ENCODE measurements around the gene SRP72. TPM values are rescaled to one million over a fixed set of nuclear protein-coding genes. Genes with fewer than 3 reads are reported as not detected.

The SRP72 gene
- total RNA-seq, 1 experiment from 2014 or later, result 92.4 TPM

DNA sequence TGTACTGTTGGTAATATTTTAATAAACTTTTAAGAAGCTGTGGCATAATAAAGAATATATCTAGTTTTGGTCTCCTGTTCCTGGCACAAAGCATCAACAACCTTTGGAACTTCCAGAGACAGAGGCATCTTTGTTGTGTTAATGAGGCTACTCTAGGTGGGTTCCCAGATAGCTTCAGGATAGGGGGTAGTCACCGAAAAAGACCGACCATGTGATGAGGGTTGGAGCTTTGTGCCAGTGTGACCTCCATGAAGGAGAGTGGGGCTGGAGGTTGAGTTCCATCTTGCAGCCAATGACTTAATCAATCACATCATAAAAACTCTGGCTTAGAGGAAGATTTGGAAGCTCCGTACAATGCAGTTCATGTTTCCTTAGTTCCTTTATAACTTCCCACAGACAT, 41.9 kb upstream of the SRP72 start:
- ChIA-PET POLR2A (ENCODE audit: unreplicated experiment) (interaction anchor here (0.6 kb wide), 2 partner anchors 10 to 17 kb away, joined by 4 to 21 read pairs; partner anchors contain the start of gene PPAT), CTCF (no interaction called here)

GRCh38 chr4:56426273-56426672, 41.1 kb upstream of the SRP72 start:
- peaks cover 8% of the 10 kb centered on the region for H4K20me1 ChIP-seq (ENCODE audit: insufficient read depth)
- BruUV-seq (replicated peaks), result no TSS peak
- peaks cover 99% of the 10 kb centered on the region for H3K79me2 ChIP-seq (ENCODE audit: low read depth)
- H3K9me3 ChIP-seq (ENCODE audit: insufficient read depth, low read depth), result no peaks in the 10 kb centered on the region
- ChIA-PET CTCF (no interaction called here), POLR2A (ENCODE audit: unreplicated experiment) (no interaction called here)
- intact Hi-C loops (cut with micrococcal nuclease; ENCODE audit: unreplicated experiment), result loop anchor here (10.0 kb wide), 1 partner anchor 119 kb away; no protein-coding TSS in a partner anchor
- H3K27ac ChIP-seq, result no peak overlapping the region
- 0 out of 2 replicates have a peak, but pooled peaks cover 5% of the 10 kb centered on the region for H3F3A ChIP-seq (ENCODE audit: insufficient read depth, low read depth)
- H3K4me2 ChIP-seq, result no peak overlapping the region
- no peaks in the 10 kb centered on the region for H3K27me3 ChIP-seq (ENCODE audit: insufficient read depth, low read depth)
- TF ChIP-seq, protein P1, sequence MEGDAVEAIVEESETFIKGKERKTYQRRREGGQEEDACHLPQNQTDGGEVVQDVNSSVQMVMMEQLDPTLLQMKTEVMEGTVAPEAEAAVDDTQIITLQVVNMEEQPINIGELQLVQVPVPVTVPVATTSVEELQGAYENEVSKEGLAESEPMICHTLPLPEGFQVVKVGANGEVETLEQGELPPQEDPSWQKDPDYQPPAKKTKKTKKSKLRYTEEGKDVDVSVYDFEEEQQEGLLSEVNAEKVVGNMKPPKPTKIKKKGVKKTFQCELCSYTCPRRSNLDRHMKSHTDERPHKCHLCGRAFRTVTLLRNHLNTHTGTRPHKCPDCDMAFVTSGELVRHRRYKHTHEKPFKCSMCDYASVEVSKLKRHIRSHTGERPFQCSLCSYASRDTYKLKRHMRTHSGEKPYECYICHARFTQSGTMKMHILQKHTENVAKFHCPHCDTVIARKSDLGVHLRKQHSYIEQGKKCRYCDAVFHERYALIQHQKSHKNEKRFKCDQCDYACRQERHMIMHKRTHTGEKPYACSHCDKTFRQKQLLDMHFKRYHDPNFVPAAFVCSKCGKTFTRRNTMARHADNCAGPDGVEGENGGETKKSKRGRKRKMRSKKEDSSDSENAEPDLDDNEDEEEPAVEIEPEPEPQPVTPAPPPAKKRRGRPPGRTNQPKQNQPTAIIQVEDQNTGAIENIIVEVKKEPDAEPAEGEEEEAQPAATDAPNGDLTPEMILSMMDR (conservative IDR thresholded peaks at IDR 0.05), result no peak
- no peak for TF ChIP-seq EZH2 (IDR thresholded peaks at IDR 0.05; ENCODE audit: low read depth)
- H3K4me1 ChIP-seq (replicated peaks; ENCODE audit: insufficient read depth), result no peaks in the 10 kb centered on the region; the same call in 1 of the 2 replicates
- no peaks in the 10 kb centered on the region for H3K9me2 ChIP-seq (ENCODE audit: insufficient read depth)
- H3K4me3 ChIP-seq, result no peak overlapping the region
- H3K36me3 ChIP-seq (ENCODE audit: low read depth), result no peaks in the 10 kb centered on the region
- DNase-seq, result no peak
- no peak overlapping the region for H2AFZ ChIP-seq

More for the DNA sequence above, 41.9 kb upstream of the SRP72 start:
- DNase-seq, result no peak
- Histone ChIP-seq H3K4me2 (no peak overlapping the region), H2AFZ (no peak overlapping the region), H3K27ac (no peak overlapping the region), H3K9me3 (ENCODE audit: insufficient read depth, low read depth) (no peaks in the 10 kb centered on the region), H3F3A (ENCODE audit: insufficient read depth, low read depth) (0 out of 2 replicates have a peak, but pooled peaks cover 5% of the 10 kb centered on the region), H3K4me1 (replicated peaks; ENCODE audit: insufficient read depth) (no peaks in the 10 kb centered on the region), H3K27me3 (ENCODE audit: insufficient read depth, low read depth) (no peaks in the 10 kb centered on the region), H3K4me3 (no peak overlapping the region), H3K9me2 (ENCODE audit: insufficient read depth) (no peaks in the 10 kb centered on the region), H4K20me1 (ENCODE audit: insufficient read depth) (peaks cover 8% of the 10 kb centered on the region), H3K36me3 (ENCODE audit: low read depth) (no peaks in the 10 kb centered on the region), H3K79me2 (ENCODE audit: low read depth) (peaks cover 97% of the 10 kb centered on the region)
- BruUV-seq (replicated peaks), result no TSS peak
- TF ChIP-seq EZH2 (IDR thresholded peaks at IDR 0.05; ENCODE audit: low read depth), result no peak
- TF ChIP-seq, protein P1 (conservative IDR thresholded peaks at IDR 0.05), result no peak
- intact Hi-C loops (cut with micrococcal nuclease; ENCODE audit: unreplicated experiment), result loop anchor here (10.0 kb wide), 1 partner anchor 119 kb away; no protein-coding TSS in a partner anchor

DNA sequence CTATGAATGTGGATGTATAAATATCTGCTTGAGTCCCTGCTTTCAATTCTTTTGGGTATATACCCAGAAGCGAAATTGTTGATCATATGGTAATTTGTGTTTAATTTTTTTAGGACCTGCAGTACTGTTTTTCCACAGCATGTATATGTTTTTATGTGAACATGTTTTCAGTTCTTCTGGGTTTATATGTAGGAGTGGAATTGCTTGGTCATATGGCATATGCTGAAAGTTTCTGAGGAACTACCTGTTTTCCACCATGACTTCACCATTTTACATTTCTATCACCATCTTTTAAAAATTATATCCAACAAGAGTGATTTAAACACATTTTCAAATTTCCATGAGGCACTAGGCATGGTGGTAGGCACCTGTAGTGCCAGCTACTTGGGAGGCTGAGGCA, 40.2 kb upstream of the SRP72 start:
- no peak for DNase-seq
- H3K9me3 ChIP-seq (ENCODE audit: insufficient read depth, low read depth), result no peaks in the 10 kb centered on the region
- BruUV-seq (replicated peaks), result no TSS peak
- no peak overlapping the region for H2AFZ ChIP-seq
- H3K79me2 ChIP-seq (ENCODE audit: low read depth), result peaks cover 100% of the 10 kb centered on the region
- no peak overlapping the region for H3K27ac ChIP-seq
- no peaks in the 10 kb centered on the region for H3K36me3 ChIP-seq (ENCODE audit: low read depth)
- 0 out of 2 replicates have a peak, but pooled peaks cover 5% of the 10 kb centered on the region for H3F3A ChIP-seq (ENCODE audit: insufficient read depth, low read depth)
- H3K4me3 ChIP-seq, result no peak overlapping the region
- no peaks in the 10 kb centered on the region for H3K27me3 ChIP-seq (ENCODE audit: insufficient read depth, low read depth)
- H3K4me2 ChIP-seq, result no peak overlapping the region
- intact Hi-C loops (cut with micrococcal nuclease; ENCODE audit: unreplicated experiment), result loop anchor here (10.0 kb wide), 1 partner anchor 118 kb away; no protein-coding TSS in a partner anchor
- ChIA-PET CTCF (no interaction called here), POLR2A (ENCODE audit: unreplicated experiment) (no interaction called here)
- no peaks in the 10 kb centered on the region; the same call in 1 of the 2 replicates for H3K4me1 ChIP-seq (replicated peaks; ENCODE audit: insufficient read depth)
- peaks cover 8% of the 10 kb centered on the region for H4K20me1 ChIP-seq (ENCODE audit: insufficient read depth)
- H3K9me2 ChIP-seq (ENCODE audit: insufficient read depth), result no peaks in the 10 kb centered on the region
- TF ChIP-seq, protein P1 (conservative IDR thresholded peaks at IDR 0.05), result no peak
- TF ChIP-seq EZH2 (IDR thresholded peaks at IDR 0.05; ENCODE audit: low read depth), result no peak

Data from PC-9 (cell line).